ENCODE data around the gene MYO5C. TPM values are rescaled to one million over a fixed set of nuclear protein-coding genes. Genes with fewer than 3 reads are reported as not detected.
"Not testable (repeated sequence)": the region's sequence is repeated elsewhere in the genome, so short reads cannot be mapped to it uniquely, and the experiment has no call there.

MYO5C gene
- total RNA-seq, 1 experiment from 2014 or later: 23.4 TPM

DNA sequence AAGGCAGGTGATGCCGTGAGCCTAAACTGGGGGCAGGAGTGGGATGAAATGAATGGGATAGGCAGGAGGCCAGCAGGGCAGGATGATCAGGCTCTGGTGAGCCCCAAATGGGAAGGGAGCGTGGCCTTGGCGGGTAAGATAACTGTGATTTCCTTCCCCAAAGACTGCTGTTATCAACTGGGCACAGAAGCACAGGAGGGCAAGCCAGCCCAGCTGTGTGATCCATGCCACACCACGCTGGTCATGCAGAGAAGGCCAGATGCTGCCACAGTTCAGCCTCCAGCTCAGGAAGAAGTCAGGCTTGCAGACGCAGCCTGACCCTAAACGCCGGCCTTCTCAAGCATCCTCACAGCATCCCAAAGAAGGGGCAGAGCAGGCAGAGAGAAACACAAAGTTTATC lies 52.3 kb downstream of the MYO5C start:
- DNase-seq (ENCODE audit: low spot score): no peak

DNA sequence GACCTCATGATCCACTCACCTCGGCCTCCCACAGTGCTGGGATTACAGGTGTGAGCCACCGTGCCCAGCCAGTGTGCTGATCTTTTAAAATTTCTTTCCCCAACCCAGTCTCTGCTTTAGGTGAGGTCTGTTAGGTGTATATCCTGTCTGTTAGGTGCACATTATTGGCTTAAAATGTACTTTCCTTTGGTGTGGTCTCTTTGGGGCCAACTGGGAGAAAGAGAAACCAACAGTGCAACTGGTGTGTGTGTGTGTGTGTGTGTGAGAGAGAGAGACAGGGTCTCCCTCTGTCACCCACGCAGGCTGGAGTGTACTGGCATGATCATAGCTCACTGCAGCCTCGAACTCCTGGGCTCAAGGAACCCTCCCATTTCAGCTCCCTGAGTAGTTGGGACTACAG lies 54.1 kb downstream of the MYO5C start:
- DNase-seq (ENCODE audit: low spot score): no peak

DNA sequence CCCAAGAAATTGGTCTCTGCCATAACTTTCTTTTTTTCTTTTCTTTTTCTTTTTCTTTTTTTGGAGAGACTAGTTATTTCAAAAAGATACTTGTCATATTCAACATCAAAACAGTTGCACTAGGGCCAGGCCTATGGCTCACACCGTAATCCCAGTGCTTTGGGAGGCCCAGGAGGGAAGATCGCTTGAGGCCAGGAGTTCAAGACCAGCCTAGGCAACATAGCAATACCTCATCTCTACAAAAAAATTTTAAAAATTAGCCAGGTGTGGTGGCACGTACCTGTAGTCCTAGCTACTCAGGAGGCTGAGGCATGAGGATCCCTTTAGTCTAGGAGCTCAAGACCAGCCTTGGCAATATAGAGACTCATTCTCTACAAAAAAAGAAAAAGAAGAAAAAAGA lies 55.4 kb downstream of the MYO5C start:
- no peak for DNase-seq (ENCODE audit: low spot score)

DNA sequence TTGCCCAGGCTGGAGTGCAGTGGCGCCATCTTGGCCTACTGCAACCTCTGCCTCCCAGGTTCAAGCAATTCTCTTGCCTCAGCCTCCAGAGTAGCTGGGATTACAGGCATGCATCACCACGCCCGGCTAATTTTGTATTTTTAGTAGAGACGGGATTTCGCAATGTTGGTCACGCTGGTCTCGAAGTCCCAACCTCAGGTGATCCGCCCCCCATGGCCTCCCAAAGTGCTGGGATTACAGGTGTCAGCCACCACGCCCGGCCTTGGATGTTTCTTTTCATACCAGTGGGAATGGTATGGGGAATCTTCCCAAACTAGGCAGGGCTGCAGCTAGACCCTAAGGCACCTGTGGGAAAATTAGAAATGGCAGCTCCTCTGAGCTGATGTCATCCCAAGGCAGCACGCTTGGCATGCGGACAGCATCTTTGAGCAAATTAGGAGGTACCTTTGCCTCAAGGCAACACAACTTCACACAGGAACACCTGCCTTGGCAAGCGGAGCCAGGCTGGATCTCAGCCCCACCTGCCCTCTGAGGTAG lies 56.5 kb downstream of the MYO5C start:
- not testable (repeated sequence) for DNase-seq (ENCODE audit: low spot score)

DNA sequence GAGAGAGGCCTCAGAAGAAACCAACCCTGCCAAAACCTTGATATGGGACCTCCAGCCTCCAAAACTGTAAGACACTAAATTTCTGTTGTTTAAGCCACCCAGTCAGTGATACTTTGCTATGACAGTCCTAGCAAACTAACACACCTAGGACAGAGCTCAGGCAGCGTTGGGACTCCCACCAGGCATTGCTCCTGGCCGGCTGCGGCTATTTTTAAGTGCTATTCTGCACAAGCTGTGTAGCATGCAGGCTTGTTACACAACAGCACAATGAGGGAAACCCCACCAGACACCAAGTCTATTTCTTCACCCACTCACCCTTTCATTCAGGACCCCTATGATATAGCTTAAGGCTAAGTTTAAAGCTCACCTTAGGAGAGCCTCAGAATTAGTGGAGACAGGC lies 57.5 kb downstream of the MYO5C start:
- DNase-seq (ENCODE audit: low spot score): no peak

DNA sequence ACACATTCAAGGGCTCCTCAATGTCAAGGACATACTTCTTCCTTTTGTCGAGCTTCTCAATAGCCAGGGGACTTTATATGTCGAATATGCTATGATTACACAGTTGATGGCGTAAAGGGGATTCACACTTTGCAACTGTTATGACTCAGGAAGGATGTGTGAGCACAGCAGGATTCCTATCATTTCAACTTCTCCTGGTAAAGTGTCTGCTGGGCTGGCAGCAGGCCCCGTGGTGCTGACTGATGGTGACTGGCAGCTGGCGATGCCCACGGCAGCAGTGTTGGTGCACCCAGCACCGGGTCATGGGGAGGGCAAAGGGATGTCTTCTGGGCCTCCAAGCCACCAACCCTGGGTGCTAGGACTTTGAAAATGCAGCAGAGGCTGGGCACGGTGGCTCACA lies 59.6 kb downstream of the MYO5C start:
- DNase-seq (ENCODE audit: low spot score): no peak

DNA sequence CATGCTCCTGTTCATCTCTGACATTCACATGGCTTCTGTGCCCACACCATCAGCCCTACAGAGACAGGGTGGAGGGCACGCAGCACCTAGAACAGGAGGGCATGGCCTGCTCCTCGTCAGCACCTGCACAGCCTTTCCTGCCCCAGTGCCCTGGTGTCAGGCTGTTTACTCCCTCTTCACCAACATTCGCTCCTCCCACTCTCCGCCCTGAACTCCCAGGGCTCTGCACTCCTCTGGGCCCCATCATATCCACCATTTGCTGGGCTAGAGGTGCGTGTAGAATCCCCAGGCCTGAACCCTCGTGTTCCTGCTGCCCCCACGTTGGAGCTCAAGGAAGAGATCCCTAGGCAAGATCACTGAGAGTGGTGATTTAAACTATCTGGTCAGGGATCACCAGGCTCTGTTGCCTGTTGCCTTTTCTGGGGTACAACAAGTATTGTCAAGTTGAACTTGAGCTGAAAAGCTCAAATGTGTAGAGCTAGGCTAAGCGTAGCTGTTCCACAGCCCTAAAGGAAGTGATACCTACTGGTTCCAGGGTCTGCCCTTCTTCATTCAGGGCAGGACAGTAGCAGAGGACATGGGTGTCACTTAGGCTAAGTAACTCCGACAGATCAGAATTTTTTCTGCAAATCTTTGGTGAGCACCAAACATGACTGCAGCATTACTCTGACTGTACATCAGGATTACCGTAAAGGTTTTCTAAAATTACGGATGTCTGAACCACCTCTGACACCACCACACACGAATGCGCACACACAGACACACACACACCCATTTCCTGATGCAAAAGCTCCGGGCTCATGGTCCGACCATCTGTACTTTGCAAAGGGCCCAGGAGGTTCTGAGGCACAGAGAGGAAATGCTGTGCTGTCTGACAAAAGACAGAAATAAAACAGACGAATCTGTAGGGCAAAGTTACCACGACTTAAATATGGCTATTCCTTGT lies 60.7 kb downstream of the MYO5C start:
- DNase-seq (ENCODE audit: low spot score): no peak

DNA sequence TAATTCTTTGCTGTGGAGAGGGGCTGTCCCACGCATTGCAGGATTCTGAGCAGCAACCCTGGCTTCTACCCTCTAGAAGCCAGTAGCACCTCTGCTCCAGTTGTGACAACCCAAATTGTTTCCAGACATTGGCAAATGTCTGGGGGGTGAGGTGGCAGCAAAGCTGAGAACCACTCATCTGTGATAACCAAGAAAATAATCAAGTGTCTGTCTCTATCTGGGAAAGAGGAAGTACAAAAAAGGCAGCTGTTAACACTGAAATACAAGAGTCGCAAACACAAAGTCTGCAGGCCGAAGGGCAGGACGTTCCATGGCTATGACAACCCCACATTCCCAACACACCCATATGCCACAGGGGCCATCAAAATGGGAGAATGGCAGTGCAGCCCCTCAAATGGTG lies 62.2 kb downstream of the MYO5C start:
- DNase-seq (ENCODE audit: low spot score): no peak

DNA sequence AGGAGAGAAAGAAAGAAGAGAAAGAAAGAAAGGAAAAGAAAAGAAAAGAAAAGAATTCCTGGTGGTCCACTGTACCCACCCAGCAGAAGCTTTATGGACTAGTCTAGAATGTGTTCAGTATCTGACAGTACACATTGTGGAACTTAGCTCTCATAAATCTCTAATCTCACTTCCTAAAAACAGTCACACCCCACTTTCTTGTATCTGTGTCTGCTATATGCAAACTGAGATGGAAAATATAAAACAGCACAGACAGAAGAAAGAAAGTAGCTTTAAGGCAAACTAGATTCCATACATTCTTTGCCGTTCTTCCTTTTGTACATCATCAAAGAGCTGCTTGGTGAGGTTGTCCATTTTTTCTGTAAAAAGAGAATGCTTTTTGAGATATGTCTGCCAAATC lies 63.3 kb downstream of the MYO5C start:
- no peak for DNase-seq (ENCODE audit: low spot score)

DNA sequence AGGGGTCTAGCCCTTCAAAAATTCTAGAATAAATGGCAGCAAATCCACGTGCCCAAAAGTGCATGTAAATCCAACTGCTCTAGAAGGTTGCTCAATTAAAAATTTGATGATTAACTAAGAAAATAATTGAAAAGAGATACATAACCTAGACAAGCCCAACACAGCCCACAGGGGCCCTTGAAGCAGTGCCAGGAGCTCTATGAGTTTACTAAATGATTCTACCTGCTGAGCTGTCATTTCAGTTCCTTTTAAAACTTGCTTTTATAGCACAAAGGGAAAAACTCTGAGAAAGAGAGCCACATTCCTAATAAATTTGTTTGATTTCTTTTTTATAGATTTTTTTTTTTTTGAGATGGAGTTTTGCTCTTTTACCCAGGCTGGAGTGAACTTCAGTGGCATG lies 65.5 kb downstream of the MYO5C start:
- no peak for DNase-seq (ENCODE audit: low spot score)

DNA sequence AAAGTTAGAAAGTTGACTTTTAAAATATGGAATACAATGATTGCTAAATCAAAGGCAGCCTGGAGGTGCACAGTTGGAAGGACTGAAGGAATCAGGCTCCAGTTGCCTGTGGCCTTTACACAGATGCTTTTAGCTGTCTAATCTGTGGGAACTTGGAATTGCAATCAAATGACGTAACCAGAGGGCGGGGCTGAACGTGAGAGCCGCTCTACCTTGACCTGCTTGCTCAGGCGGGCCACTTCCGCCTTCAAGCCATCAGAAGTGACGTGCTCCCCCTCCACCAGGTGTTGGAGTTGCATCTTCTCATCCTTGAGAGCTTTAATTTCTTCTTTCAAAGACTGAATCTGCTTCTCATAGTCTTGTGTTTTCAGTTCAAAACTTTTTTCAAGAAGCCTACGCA lies 66.7 kb downstream of the MYO5C start:
- peak; percentile 79 for DNase-seq (ENCODE audit: low spot score)

DNA sequence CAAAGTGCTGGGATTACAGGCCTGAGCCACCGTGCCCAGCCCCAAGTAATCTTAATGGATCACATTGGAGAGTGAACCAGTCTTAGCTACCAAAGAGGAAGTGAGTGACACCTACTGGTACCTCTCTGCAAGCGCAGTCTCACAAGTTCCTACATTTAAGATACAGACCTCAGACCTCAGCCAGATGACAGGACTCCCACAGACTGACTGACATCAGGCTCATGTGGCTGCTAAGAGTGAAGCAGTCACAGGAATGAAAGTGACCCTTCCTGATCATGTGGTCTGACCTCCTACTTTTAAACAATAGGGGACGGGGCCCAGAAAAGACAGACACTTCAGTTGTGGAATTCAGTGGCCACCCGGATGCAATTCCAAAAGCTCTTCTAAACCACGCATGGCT lies 68.1 kb downstream of the MYO5C start:
- DNase-seq (ENCODE audit: low spot score): peak; percentile 88

DNA sequence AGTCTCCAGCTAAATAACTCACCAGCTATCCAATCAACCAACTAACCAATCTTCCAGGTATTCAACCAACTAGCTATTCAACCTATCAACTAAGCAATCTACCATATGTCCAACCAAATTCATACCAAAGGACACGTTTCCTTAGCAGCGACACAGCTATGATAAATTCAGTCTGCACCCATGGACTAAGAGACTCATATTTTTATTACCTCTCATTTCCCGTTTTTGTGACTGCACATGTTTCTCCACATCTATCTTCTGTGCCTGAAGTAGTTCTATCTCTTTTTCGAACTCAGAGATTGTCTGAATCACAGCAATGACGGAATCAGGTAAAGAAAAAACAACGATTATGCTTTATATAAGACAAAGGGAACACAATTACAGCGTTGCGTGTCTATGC lies 70.4 kb downstream of the MYO5C start:
- no peak for DNase-seq (ENCODE audit: low spot score)

DNA sequence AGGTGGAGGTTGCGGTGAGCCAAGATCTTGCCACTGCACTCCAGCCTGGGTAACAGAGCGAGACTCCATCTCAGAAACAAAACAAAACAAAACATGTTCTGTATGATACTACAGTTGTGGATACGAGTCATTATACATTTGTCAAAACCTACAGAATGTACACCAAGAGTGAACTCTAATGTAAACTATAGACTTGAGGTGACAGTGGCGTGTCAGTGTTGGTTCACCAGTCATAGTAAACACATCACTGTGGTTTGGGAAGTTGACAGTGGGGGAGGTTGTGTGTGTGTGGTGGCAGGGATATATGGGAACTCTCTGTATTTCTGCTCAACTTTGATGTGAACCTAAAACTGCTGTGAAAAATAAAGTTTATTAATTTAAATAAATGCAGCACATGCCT lies 71.4 kb downstream of the MYO5C start:
- DNase-seq (ENCODE audit: low spot score): no peak

DNA sequence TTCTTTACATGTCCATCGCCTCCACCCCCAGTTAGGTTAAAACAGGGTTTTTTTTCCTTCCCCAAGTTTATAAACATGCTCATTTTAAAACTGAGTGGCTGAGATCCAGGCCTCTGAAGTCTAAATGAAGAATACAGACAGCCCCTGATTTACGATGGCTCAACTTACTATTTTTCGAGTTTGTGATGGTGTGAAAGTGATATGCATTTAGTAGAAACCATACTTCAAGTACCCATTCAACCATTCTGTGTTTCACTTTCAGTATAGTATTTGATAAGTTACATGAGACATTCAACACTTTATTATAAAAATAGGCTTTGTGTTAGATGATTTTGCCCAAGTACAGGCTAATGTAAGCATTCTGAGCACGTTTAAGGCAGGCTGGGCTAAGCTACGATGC lies 73.9 kb downstream of the MYO5C start:
- DNase-seq (ENCODE audit: low spot score): no peak

DNA sequence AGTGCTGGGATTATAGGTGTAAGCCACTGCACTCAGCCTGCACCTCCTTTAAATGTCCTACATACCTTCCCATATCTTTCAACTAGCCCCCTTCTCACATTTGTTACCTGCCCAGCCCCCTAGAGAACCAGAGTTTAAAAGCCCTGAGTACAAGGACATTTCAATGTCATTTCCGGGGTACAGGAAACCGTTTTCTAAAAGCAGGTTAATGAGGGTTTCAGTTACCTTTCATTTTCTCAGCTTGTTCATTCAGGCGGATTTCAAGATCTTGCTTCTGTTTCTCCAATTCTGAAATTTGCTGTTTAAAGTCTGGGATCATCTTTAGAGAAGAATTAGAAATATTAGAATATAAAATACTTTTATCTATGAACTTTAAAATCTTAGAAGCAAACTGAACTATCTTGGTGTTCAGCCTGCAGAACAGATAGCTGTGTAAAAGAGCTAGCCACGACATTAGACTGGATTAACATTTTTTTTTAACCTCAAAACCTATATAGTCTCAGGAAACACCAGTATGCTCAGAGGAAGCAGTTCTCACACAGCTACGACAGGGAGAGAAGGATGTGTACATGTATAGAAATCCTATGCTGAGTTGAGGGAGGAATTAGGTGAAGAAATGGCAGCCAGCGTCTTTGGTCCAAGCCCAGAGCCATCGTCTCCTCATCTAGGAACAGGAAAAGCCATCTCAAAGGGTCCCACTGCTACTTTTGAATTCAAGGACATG lies 74.5 kb downstream of the MYO5C start:
- no peak for DNase-seq (ENCODE audit: low spot score)

DNA sequence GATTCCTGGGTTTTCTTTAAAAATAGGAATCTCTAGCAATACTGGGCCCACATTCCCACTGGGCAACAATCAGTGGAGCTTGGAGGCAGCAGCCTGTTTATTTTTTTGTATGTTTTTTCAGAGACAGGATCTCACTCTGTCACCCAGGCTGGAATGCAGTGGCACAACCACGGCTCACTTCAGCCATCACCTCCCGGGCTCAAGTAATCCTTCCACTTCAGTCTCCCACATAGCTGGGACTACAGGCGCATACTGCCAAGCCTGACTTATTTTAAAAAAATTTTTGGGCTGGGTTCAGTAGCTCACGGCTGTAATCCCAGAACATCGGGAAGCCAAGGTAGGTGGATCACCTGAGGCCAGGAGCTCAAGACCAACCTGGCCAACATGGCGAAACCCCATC lies 75.4 kb downstream of the MYO5C start:
- DNase-seq (ENCODE audit: low spot score): no peak

DNA sequence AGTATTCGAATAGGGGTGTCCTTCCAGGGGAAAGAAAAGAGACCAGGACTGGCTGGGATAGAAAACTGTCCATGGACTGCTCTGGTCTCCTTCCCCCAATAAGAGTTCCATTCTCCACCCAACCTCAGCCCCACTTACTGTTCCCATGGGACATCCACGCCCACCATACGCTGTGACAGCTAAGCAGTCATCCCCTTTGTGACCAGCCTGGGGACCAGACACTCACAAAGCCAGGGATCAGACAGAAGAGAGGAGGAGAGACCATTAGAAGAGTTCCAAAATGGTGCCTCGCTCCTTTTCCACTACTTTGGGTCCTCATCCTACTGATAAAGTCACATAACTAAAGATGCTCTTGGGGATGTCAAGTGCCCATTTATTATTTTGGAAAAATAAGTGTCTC lies 76.8 kb downstream of the MYO5C start:
- DNase-seq (ENCODE audit: low spot score): no peak

DNA sequence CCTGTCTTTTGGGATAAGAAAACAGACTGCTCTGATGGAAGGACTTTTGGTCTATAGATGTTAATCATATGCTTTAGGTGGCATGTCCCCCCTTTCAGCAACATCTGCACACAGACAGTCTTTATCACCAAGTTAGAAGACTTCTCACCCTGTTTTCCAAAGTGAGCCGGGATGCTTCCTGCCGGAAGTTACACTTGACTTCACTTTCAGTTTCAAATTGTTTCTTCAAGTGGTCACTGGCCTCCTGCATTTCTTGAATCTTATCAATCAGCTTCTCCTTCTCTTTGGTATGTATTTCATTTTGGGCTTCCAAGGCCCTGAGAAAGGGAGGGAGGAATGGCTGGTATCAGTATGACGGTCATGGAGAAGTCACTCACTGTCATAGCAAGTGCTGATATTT lies 77.2 kb downstream of the MYO5C start:
- no peak for DNase-seq (ENCODE audit: low spot score)

DNA sequence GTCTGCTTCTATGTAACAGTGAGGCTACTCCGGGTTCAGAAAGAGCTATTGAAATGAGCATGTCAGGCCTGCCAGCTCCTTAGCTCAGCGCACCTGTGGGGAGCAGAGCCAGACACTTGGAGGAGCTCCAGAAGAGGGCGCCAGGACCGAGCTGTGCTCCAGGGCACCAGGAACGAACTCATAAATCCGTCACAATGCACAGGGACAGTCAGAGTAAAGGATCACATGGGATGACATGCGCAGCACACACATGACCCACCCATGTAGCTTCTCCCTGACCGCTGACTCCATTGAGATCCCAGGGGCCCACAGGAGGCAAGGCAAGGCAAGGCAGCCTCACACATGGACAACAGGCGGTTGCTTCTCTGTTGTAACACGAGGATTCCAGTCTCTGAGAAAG lies 78.4 kb downstream of the MYO5C start:
- DNase-seq (ENCODE audit: low spot score): peak; percentile 54

DNA sequence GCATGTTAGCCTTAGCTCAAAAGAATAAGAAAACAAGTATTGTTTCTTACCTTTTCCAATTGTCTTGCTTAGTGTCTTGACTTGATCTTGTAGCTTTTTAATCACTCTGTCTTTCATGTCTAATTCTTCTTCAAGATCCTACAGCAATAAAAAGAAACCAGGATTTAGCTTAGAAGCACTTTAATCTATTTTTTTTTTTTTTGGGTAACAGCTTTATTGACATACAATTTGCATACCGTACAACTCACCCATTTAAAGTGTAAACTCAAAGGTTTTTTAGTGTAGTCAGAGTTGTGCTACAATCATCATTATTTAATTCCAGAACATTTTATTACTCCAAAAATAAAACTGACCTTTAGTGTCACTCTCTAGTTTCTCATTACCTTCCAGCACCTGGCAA lies 81.1 kb downstream of the MYO5C start:
- no peak for DNase-seq (ENCODE audit: low spot score)

DNA sequence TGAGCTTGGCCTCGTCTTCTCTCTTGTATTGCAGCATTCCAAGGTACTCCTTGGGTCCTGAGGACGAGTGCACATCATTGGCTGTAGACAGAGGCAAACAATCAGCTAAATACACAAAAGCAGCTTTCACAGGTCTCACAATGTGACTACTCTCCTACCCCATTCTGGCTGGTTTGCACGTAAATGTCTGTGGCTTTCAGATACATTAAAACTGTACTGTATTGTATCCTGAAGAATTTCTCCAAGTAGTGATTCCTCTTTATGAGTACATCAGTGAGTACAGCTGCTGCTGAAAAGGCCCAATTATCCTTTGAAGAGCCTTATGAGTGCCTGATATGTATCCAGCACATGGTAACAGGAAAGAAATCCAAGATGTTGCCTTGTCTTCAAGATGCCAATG lies 82.4 kb downstream of the MYO5C start:
- no peak for DNase-seq (ENCODE audit: low spot score)
